DMS53 treated with DMSO at 0.1 percent for 48 hours (cell line): Measurements from ENCODE around the gene PALS2.
A peak's percentile ranks its signal among the peaks of the same experiment; 100 is the strongest.

Experiments used
- DNase-seq: peaks from one replicate; lab custom pipeline; 2025; ENCODE audit not compliant: unreplicated experiment; lab: John Stamatoyannopoulos, UW

Gene PALS2

DNA sequence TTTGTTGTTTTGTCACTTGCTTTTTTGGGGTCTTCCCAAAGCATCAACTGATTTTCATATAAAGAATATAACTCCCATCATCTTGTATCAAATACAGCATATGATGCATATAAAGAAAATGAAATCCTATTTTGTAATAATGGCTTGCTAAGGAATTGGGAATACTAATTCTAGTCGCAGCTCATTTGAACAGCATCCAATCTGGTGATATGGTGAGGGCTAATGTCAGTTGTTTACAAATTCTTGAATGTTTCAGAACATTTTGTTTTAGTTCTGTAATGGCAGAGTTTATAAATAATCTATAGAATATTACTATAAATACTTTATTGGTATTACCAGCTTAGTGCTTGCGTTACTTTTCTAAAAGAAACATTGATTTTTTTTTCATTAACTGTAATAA, 8.9 kb downstream of the PALS2 start:
- DNase-seq = no peak

- DNase-seq = peak; percentile 18
Measured at GRCh38 chr7:24587853-24588252, 14.6 kb downstream of the PALS2 start.

GRCh38 chr7:24591152-24591551, 17.9 kb downstream of the PALS2 start:
- DNase-seq = no peak

- DNase-seq = no peak
Measured at GRCh38 chr7:24595671-24596418, 22.6 kb downstream of the PALS2 start.

- DNase-seq = no peak
Measured at GRCh38 chr7:24597014-24597413, 23.8 kb downstream of the PALS2 start.

DNA sequence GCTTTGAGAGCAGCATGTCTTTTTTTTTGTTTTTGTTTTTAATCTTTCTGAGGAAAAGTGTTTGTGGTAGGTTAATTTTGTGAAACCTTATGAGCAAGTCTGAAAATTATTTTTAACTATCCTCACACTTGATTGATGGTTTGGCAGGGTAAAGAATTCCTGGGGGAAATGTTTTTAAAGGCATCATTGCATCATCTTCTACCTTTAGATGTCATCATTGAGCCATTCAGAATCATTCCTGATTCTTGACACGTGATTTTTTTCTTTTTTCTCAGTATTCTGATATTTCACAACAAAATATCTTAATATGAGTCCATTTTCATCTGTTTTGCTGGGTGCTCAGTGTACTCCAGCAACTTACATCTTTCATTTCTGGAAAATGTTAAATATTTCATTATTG, 28.3 kb downstream of the PALS2 start:
- DNase-seq = no peak

GRCh38 chr7:24602860-24603456, 29.7 kb downstream of the PALS2 start:
- no peak for DNase-seq

DNA sequence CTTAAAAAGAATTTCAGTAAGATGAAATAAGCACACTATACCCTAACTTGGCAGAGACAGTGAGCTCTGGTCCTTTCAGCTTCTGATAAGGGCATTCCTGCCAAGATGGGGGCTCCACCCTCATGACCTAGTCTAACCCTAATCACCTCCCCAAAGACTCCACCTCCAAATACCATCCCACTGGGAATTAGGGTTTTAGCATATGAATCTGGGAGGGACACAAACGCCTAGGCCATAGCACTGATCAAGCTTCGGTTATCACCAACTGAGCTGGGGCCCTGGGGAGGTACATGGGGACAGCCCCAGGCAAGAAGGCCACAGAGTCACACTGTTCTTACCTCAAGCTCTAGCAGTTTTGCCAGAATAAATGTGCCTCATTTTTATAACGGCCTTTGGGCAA, 31.4 kb downstream of the PALS2 start:
- DNase-seq = no peak

- DNase-seq = no peak
Measured at GRCh38 chr7:24608504-24608903, 35.3 kb downstream of the PALS2 start.

DNA sequence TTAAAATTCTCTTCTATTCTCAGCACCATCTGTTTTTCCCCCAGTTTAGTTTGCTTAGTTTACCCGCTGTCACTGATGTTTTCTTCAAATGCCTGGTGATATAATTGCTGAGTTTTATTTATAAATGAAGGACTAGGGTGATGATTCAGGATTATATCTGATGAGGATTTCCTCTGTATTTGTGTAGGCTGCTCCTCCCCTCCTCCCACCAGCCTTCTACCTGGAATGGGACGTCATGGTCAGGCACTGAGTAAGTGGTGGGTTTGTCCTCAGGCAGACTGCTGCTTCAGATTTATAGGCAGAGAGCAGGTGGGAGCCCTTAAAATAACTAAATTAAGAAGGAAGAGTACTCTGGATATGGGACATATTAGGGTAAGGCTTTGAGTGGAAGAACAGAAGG, 35.8 kb downstream of the PALS2 start:
- DNase-seq = no peak

DNA sequence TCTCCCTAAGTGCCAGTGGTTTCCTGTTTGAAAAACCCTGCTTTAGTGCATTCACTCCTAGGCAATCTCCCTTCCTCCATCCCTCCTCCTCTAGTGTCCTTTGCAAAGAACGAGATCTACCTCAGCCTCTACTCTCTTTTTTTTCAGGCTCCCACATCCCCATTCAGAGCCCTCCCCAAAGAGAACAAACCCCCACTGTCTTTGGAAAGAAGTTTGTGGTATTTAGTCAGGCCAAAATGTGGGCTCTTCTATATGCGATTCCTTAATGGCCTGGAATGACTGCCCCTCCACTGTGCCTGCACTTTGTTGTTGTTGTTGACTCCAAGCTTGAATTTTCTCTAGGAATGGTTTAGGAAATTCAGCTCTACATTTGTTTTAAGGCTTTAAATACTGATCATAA, 36.3 kb downstream of the PALS2 start:
- no peak for DNase-seq

- DNase-seq = no peak
Measured at GRCh38 chr7:24611130-24611529, 37.9 kb downstream of the PALS2 start.

- no peak for DNase-seq
Measured at GRCh38 chr7:24617957-24618616, 44.8 kb downstream of the PALS2 start.

DNA sequence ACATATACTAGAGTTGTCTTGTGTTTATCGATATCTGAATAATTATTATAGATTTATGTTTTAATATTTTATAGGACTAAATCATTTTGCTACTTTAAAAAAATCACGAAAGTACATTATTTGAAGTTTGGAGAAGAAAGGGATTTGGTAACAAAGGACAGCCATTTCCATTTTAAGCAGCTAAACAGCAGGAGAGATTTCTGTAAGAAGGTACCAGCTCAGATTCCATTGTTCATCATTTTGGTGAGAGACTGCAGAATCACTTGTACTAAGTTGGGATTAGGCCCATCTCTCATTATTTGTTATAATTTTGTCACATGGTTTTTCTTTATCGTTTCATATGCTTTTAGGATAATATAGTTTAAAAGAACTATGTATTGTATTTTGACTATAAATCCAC, 46.7 kb downstream of the PALS2 start:
- DNase-seq = no peak

- no peak for DNase-seq
Measured at GRCh38 chr7:24622646-24623182, 49.5 kb downstream of the PALS2 start.
